SK-N-SH treated with all-trans-retinoic acid at 6 μM for 48 hours (cell line): ENCODE results near the gene PARK7.
"Not testable (repeated sequence)": the region's sequence is repeated elsewhere in the genome, so short reads cannot be mapped to it uniquely, and the experiment has no call there.

Experiments
- BACH2 ChIP-seq: fragments of 250-450 bp; sonication (Bioruptor Pico); IDR thresholded peaks from 2 replicates; pipeline ENCODE4 v1.9.0; 2021; ENCODE audit warnings: mild to moderate bottlenecking, borderline replicate concordance
- GLIS3 ChIP-seq: fragments of 250-450 bp; sonication (Bioruptor Pico); IDR thresholded peaks from 2 replicates; pipeline ENCODE4 v1.5.0; 2020; ENCODE audit warnings: mild to moderate bottlenecking, moderate library complexity
- ISL1 ChIP-seq: fragments of 250-450 bp; sonication (Bioruptor Pico); IDR thresholded peaks from 2 replicates; pipeline ENCODE4 v2.1.2; 2022; ENCODE audit warnings: mild to moderate bottlenecking, moderate library complexity
- PPARA ChIP-seq: fragments of 250-450 bp; sonication (Bioruptor Pico); IDR thresholded peaks from 2 replicates; pipeline ENCODE4 v1.5.0; 2020; ENCODE audit warnings: mild to moderate bottlenecking, borderline replicate concordance
- SNAI2 ChIP-seq: fragments of 250-450 bp; sonication (Bioruptor Pico); IDR thresholded peaks from 2 replicates; pipeline ENCODE4 v1.5.0; 2020; ENCODE audit warnings: mild to moderate bottlenecking, moderate library complexity
- TCF4 ChIP-seq: fragments of 250-450 bp; sonication (Bioruptor Pico); IDR thresholded peaks from 2 replicates; pipeline ENCODE4 v1.8.0; 2021; ENCODE audit warnings: mild to moderate bottlenecking, moderate library complexity, borderline replicate concordance
- ZNF565 ChIP-seq: fragments of 450-650 bp; formaldehyde crosslinking; conservative IDR thresholded peaks from 2 replicates; pipeline ENCODE4 v1.5.0; 2020; ENCODE audit warnings: low read depth, mild to moderate bottlenecking, moderate library complexity
- ZNF70 ChIP-seq: fragments of 450-650 bp; formaldehyde crosslinking; IDR thresholded peaks from 2 replicates; pipeline ENCODE4 v1.5.0; 2020; ENCODE audit warnings: mild to moderate bottlenecking, moderate library complexity
- TF ChIP-seq, protein P1 (sequence below): fragments of 250-450 bp; sonication (Bioruptor Pico); IDR thresholded peaks from 2 replicates; pipeline ENCODE4 v1.8.0; 2020; ENCODE audit warnings: mild to moderate bottlenecking, moderate library complexity, borderline replicate concordance

GRCh38 chr1:7963841-7964240, 2.3 kb downstream of the PARK7 start:
- not testable (repeated sequence) for TF ChIP-seq BACH2 (CRISPR knock-in tag); ZNF70; TCF4 (CRISPR knock-in tag); PPARA (CRISPR knock-in tag); ZNF565 (CRISPR knock-in tag); GLIS3; ISL1 (CRISPR knock-in tag); SNAI2 (CRISPR knock-in tag)
- TF ChIP-seq, protein P1, sequence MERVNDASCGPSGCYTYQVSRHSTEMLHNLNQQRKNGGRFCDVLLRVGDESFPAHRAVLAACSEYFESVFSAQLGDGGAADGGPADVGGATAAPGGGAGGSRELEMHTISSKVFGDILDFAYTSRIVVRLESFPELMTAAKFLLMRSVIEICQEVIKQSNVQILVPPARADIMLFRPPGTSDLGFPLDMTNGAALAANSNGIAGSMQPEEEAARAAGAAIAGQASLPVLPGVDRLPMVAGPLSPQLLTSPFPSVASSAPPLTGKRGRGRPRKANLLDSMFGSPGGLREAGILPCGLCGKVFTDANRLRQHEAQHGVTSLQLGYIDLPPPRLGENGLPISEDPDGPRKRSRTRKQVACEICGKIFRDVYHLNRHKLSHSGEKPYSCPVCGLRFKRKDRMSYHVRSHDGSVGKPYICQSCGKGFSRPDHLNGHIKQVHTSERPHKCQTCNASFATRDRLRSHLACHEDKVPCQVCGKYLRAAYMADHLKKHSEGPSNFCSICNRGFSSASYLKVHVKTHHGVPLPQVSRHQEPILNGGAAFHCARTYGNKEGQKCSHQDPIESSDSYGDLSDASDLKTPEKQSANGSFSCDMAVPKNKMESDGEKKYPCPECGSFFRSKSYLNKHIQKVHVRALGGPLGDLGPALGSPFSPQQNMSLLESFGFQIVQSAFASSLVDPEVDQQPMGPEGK (CRISPR knock-in tag) = not testable (repeated sequence)
